HG02798 (cell line): Measurements from ENCODE around the gene TMEM44.
"Not testable (repeated sequence)": the region's sequence is repeated elsewhere in the genome, so short reads cannot be mapped to it uniquely, and the experiment has no call there.

Experiments
- ATAC-seq: cut with Tn5 transposase; IDR thresholded peaks from one replicate; pipeline ENCODE4 v1.9.1; 2021; ENCODE audit warnings: mild to moderate bottlenecking; ENCODE audit not compliant: unreplicated experiment, poor library complexity

TMEM44 gene

GRCh38 chr3:194560047-194560446 lies 73.2 kb downstream of the TMEM44 start:
- no peak for ATAC-seq

- no peak for ATAC-seq
Observed at GRCh38 chr3:194559530-194559929, 73.7 kb downstream of the TMEM44 start.

GRCh38 chr3:194556086-194557056 lies 76.8 kb downstream of the TMEM44 start:
- no peak for ATAC-seq

- no peak for ATAC-seq
Observed at GRCh38 chr3:194555175-194556062, 77.8 kb downstream of the TMEM44 start.

- no peak for ATAC-seq
Observed at GRCh38 chr3:194554473-194555123, 78.6 kb downstream of the TMEM44 start.

- ATAC-seq = no peak
Observed at GRCh38 chr3:194552327-194552949, 80.8 kb downstream of the TMEM44 start.

GRCh38 chr3:194549853-194550252 lies 83.4 kb downstream of the TMEM44 start:
- ATAC-seq = no peak

GRCh38 chr3:194548346-194549321 lies 84.6 kb downstream of the TMEM44 start:
- no peak for ATAC-seq

- ATAC-seq = no peak
Observed at GRCh38 chr3:194547042-194547441, 86.2 kb downstream of the TMEM44 start.

GRCh38 chr3:194545538-194545937 lies 87.7 kb downstream of the TMEM44 start:
- not testable (repeated sequence) for ATAC-seq

- ATAC-seq = no peak
Observed at GRCh38 chr3:194543550-194543949, 89.7 kb downstream of the TMEM44 start.

- no peak for ATAC-seq
Observed at GRCh38 chr3:194541483-194541882, 91.7 kb downstream of the TMEM44 start.

- no peak for ATAC-seq
Observed at GRCh38 chr3:194540274-194540905, 92.8 kb downstream of the TMEM44 start.

- ATAC-seq = no peak
Observed at GRCh38 chr3:194539498-194539897, 93.7 kb downstream of the TMEM44 start.

- ATAC-seq = no peak
Observed at GRCh38 chr3:194537732-194538247, 95.4 kb downstream of the TMEM44 start.
